H9 (cell line): Measurements from ENCODE around the gene KLHL14. TPM values are rescaled to one million over a fixed set of nuclear protein-coding genes. Genes with fewer than 3 reads are reported as not detected.

Experiments used
- DNase-seq: peaks from one replicate; pipeline ENCODE4 v3.0.0-alpha.2; 2017
- H2AFZ ChIP-seq: one replicate; pipeline ENCODE4 v1.6.1; 2013; ENCODE audit warnings: mild to moderate bottlenecking, low read length, control low read depth, moderate library complexity
- H2AK5ac ChIP-seq: 2 replicates; pipeline ENCODE4 v1.6.1; 2013; ENCODE audit warnings: low read length, control low read depth, mixed read lengths; ENCODE audit not compliant: insufficient read length
- H2BK120ac ChIP-seq: one replicate; pipeline ENCODE4 v1.6.1; 2013; ENCODE audit warnings: low read depth, mild to moderate bottlenecking, low read length, control low read depth, inconsistent platforms; ENCODE audit not compliant: poor library complexity, severe bottlenecking
- H2BK12ac ChIP-seq: 2 replicates; pipeline ENCODE4 v1.6.1; 2013; ENCODE audit warnings: low read length, control low read depth, mixed read lengths, low read depth; ENCODE audit not compliant: insufficient read length
- H2BK15ac ChIP-seq: 2 replicates; pipeline ENCODE4 v1.6.1; 2013; ENCODE audit warnings: low read depth, low read length, control low read depth
- H2BK20ac ChIP-seq: one replicate; pipeline ENCODE4 v1.6.1; 2013; ENCODE audit warnings: low read depth, mild to moderate bottlenecking, low read length, control low read depth, inconsistent platforms; ENCODE audit not compliant: poor library complexity, severe bottlenecking
- H2BK5ac ChIP-seq: 2 replicates; pipeline ENCODE4 v1.6.1; 2013; ENCODE audit warnings: low read length, control low read depth, mixed read lengths; ENCODE audit not compliant: insufficient read length
- H3K14ac ChIP-seq: 2 replicates; pipeline ENCODE4 v1.6.1; 2013; ENCODE audit warnings: low read length, control low read depth; ENCODE audit not compliant: insufficient read depth
- H3K18ac ChIP-seq: 2 replicates; pipeline ENCODE4 v1.6.1; 2013; ENCODE audit warnings: low read depth, mild to moderate bottlenecking, mixed read lengths, low read length, control low read depth; ENCODE audit not compliant: insufficient read length
- H3K23ac ChIP-seq: 2 replicates; pipeline ENCODE4 v1.6.1; 2013; ENCODE audit warnings: low read length, control low read depth, mixed read lengths, low read depth; ENCODE audit not compliant: insufficient read length
- H3K23me2 ChIP-seq: 2 replicates; pipeline ENCODE4 v1.6.1; 2013; ENCODE audit warnings: low read depth, mild to moderate bottlenecking, mixed read lengths, low read length, control low read depth; ENCODE audit not compliant: insufficient read length, poor library complexity, severe bottlenecking
- H3K27ac ChIP-seq: 2 replicates; pipeline ENCODE4 v1.5.1; 2013; ENCODE audit warnings: low read length, control low read depth, mixed read lengths, low read depth; ENCODE audit not compliant: insufficient read length
- H3K27me3 ChIP-seq: 2 replicates; pipeline ENCODE4 v1.6.1; 2013; ENCODE audit warnings: low read length, control low read depth, inconsistent platforms; ENCODE audit not compliant: insufficient read depth
- H3K4ac ChIP-seq: 2 replicates; pipeline ENCODE4 v1.6.1; 2013; ENCODE audit warnings: low read depth, mild to moderate bottlenecking, control low read depth, inconsistent platforms, low read length, moderate library complexity
- H3K4me1 ChIP-seq: 2 replicates; pipeline ENCODE4 v1.6.1; 2013; ENCODE audit warnings: low read length, control low read depth, inconsistent platforms; ENCODE audit not compliant: insufficient read depth
- H3K4me2 ChIP-seq: 2 replicates; pipeline ENCODE4 v1.6.1; 2013; ENCODE audit warnings: low read length, control low read depth, mixed read lengths; ENCODE audit not compliant: insufficient read length, insufficient read depth
- H3K56ac ChIP-seq: 2 replicates; pipeline ENCODE4 v1.6.1; 2013; ENCODE audit warnings: low read depth, mild to moderate bottlenecking, mixed read lengths, low read length, control low read depth; ENCODE audit not compliant: insufficient read length
- H3K79me1 ChIP-seq: 2 replicates; pipeline ENCODE4 v1.6.1; 2013; ENCODE audit warnings: low read depth, mild to moderate bottlenecking, moderate library complexity, low read length, control low read depth, inconsistent platforms; ENCODE audit not compliant: insufficient read depth, poor library complexity, severe bottlenecking
- H3K79me2 ChIP-seq: 2 replicates; pipeline ENCODE4 v1.6.1; 2013; ENCODE audit warnings: low read length, control low read depth, inconsistent platforms; ENCODE audit not compliant: insufficient read depth
- H3K9ac ChIP-seq: 2 replicates; pipeline ENCODE4 v1.6.1; 2013; ENCODE audit warnings: low read length, control low read depth, mixed read lengths; ENCODE audit not compliant: insufficient read length; ENCODE audit errors: extremely low read depth
- H3K9me3 ChIP-seq: one replicate; pipeline ENCODE4 v1.6.1; 2013; ENCODE audit warnings: low read depth, low read length, inconsistent platforms; ENCODE audit not compliant: control insufficient read depth
- H3T11ph ChIP-seq: one replicate; pipeline ENCODE4 v1.6.1; 2013; ENCODE audit warnings: mild to moderate bottlenecking, low read length, control low read depth, inconsistent platforms
- H4K20me1 ChIP-seq: one replicate; pipeline ENCODE4 v1.6.1; 2013; ENCODE audit not compliant: control insufficient read depth, insufficient read length, insufficient read depth
- H4K5ac ChIP-seq: 2 replicates; pipeline ENCODE4 v1.6.1; 2013; ENCODE audit warnings: low read depth, mild to moderate bottlenecking, mixed read lengths, low read length, control low read depth; ENCODE audit not compliant: insufficient read length
- H4K8ac ChIP-seq: replicated peaks from 2 replicates; pipeline ENCODE4 v1.6.1; 2013; ENCODE audit warnings: low read length, control low read depth, mixed read lengths, low read depth; ENCODE audit not compliant: insufficient read length
- H4K91ac ChIP-seq: 2 replicates; pipeline ENCODE4 v1.6.1; 2013; ENCODE audit warnings: low read depth, mild to moderate bottlenecking, moderate library complexity, mixed read lengths, low read length, control low read depth; ENCODE audit not compliant: insufficient read length
- H3K27ac Mint-ChIP-seq, 3 experiments: 2 replicates in 2 of 3; 3 replicates in 1 of 3; pipeline ENCODE4 v1.8.0; 2020 to 2021; ENCODE audit warnings: mixed read lengths in 3 of 3, mild to moderate bottlenecking in 1 of 3, moderate library complexity in 1 of 3
- H3K27me3 Mint-ChIP-seq: 2 replicates; pipeline ENCODE4 v1.8.0; 2021; ENCODE audit warnings: low read depth, mild to moderate bottlenecking, moderate library complexity, mixed read lengths
- H3K36me3 Mint-ChIP-seq, 3 experiments: 2 replicates in 2 of 3; 3 replicates in 1 of 3; pipeline ENCODE4 v1.8.0; 2020 to 2021; ENCODE audit warnings: low read depth in 3 of 3, mixed read lengths in 3 of 3; ENCODE audit not compliant: insufficient read depth in 1 of 3
- H3K4me1 Mint-ChIP-seq, 2 experiments: 2 replicates each; pipeline ENCODE4 v1.8.0; 2020; ENCODE audit warnings: mixed read lengths in 2 of 2
- H3K4me3 Mint-ChIP-seq, 2 experiments: 2 replicates in 1 of 2; 3 replicates in 1 of 2; pipeline ENCODE4 v1.8.0; 2020 to 2021; ENCODE audit warnings: mild to moderate bottlenecking in 2 of 2, mixed read lengths in 2 of 2, moderate library complexity in 1 of 2
- H3K9me3 Mint-ChIP-seq, 2 experiments: 2 replicates in 1 of 2; 3 replicates in 1 of 2; pipeline ENCODE4 v1.8.0; 2020; ENCODE audit warnings: mild to moderate bottlenecking in 2 of 2, mixed read lengths in 2 of 2, moderate library complexity in 1 of 2
- CTCF ChIP-seq: fragments of 200-600 bp; sonication (generic); conservative IDR thresholded peaks from 3 replicates; pipeline ENCODE4 v1.8.0; 2021; ENCODE audit warnings: antibody characterized with exemption, mild to moderate bottlenecking
- WGBS: extraction: QIAGEN DNeasy Blood & Tissue Kit; methylation state at CpG from one replicate; pipeline ENCODE4 v1.1.7; 2013; ENCODE audit warnings: missing lambda C conversion rate, low lambda C conversion rate, mixed read lengths; ENCODE audit not compliant: insufficient read length; ENCODE audit errors: extremely low coverage; 5-methylcytosine and 5-hydroxymethylcytosine counted together
- total RNA-seq: library from RNA; stranded (reverse); gene quantifications from 2 replicates; pipeline ENCODE4 v1.2.1, GENCODE V29; 2021

Gene KLHL14
- total RNA-seq, 1 experiment from 2014 or later = 1.0 TPM

- no peak overlapping the region for H2BK15ac ChIP-seq
- H2BK12ac ChIP-seq = no peak overlapping the region
- no peak overlapping the region for H2AFZ ChIP-seq
- no peak overlapping the region for H4K5ac ChIP-seq
- no peaks in the 10 kb centered on the region for H3K4me1 ChIP-seq
- H4K8ac ChIP-seq = no peak overlapping the region
- H2BK120ac ChIP-seq = no peak overlapping the region
- Mint-ChIP-seq H3K4me3 (no peak overlapping the region), H3K36me3 (peaks cover 0 to 4% (median 2%) of the 10 kb centered on the region in 3 experiments; a peak in 3 of 7 replicates), H3K27me3 (no peaks in the 10 kb centered on the region), H3K4me1 (peaks cover 21 to 29% of the 10 kb centered on the region in 2 experiments), H3K27ac (0 out of 7 replicates have a peak overlapping the region, but pooled peaks of 1 of the 3 experiments have one; percentile 57), H3K9me3 (no peaks in the 10 kb centered on the region)
- H2AK5ac ChIP-seq = no peak overlapping the region
- no peak for DNase-seq
- WGBS = no CpG with 5 or more reads among the region's 2 CpGs
- no peak overlapping the region for H3K56ac ChIP-seq
- H3K79me1 ChIP-seq = no peaks in the 10 kb centered on the region
- H4K20me1 ChIP-seq = no peaks in the 10 kb centered on the region
- H2BK5ac ChIP-seq = no peak overlapping the region
- H3K27ac ChIP-seq = no peak overlapping the region
- no peak overlapping the region for H4K91ac ChIP-seq
- no peak overlapping the region for H3K23ac ChIP-seq
- H3K27me3 ChIP-seq = no peaks in the 10 kb centered on the region
- H2BK20ac ChIP-seq = no peak overlapping the region
- no peak overlapping the region for H3T11ph ChIP-seq
- no peaks in the 10 kb centered on the region for H3K79me2 ChIP-seq
- no peak overlapping the region for H3K18ac ChIP-seq
- no peak for TF ChIP-seq CTCF
- H3K4ac ChIP-seq = no peak overlapping the region
- H3K14ac ChIP-seq = no peak overlapping the region
- H3K23me2 ChIP-seq = no peaks in the 10 kb centered on the region
- H3K9me3 ChIP-seq = no peaks in the 10 kb centered on the region
- no peak overlapping the region for H3K9ac ChIP-seq
- H3K4me2 ChIP-seq = no peak overlapping the region
Observed at GRCh38 chr18:32730068-32730467, 42.8 kb downstream of the KLHL14 start.
